Ascending aorta (tissue), 2 donors: Measurements from ENCODE around the gene KCNK1. TPM values are rescaled to one million over a fixed set of nuclear protein-coding genes. Genes with fewer than 3 reads are reported as not detected.

Experiments
- DNase-seq, 2 donors: peaks; one replicate each; pipeline ENCODE4 v3.0.0-alpha.2; 2019; ENCODE audit warnings: low spot score in 2 of 2
- H3K27ac ChIP-seq, 2 donors: fragments of 200-600 bp; sonication (generic); one replicate each; pipeline ENCODE4 v1.5.1; 2016 to 2017; ENCODE audit warnings: mild to moderate bottlenecking in 1 of 2
- H3K27me3 ChIP-seq: fragments of 200-600 bp; sonication (generic); one replicate; pipeline ENCODE4 v1.5.1; 2017
- H3K36me3 ChIP-seq, 2 donors: fragments of 200-600 bp; sonication (generic); one replicate each; pipeline ENCODE4 v1.5.1; 2016
- H3K4me1 ChIP-seq, 2 donors: fragments of 200-600 bp; sonication (generic); one replicate each; pipeline ENCODE4 v1.5.1; 2016 to 2017; ENCODE audit warnings: mild to moderate bottlenecking in 1 of 2
- H3K4me3 ChIP-seq, 2 donors: fragments of 200-600 bp; sonication (generic); one replicate each; pipeline ENCODE4 v1.5.1; 2016 to 2017; ENCODE audit warnings: mild to moderate bottlenecking in 1 of 2
- H3K9me3 ChIP-seq, 2 donors: fragments of 200-600 bp; sonication (generic); one replicate each; pipeline ENCODE4 v1.5.1; 2016
- intact Hi-C: fragments of 100-400 bp; cut with DNase I; formaldehyde crosslinking; loops from one replicate; pipeline ENCODE4 v1.15.1; 2023
- total RNA-seq: library from RNA; depleted of rRNA; stranded (reverse); fragments of >200 nt; gene quantifications from one replicate; pipeline ENCODE4 v1.1.0, GENCODE V29; 2016
- TF ChIP-seq, protein P1 (sequence below), 3 experiments: fragments of 200-600 bp in 2 of 3; fragments of 450-650 bp in 1 of 3; sonication (generic) in 2 of 3; IDR thresholded peaks; one replicate each; pipeline ENCODE4 v1.5.1; 2016 to 2019; ENCODE audit warnings: antibody characterized with exemption in 3 of 3, mild to moderate bottlenecking in 1 of 3, moderate library complexity in 1 of 3

Gene KCNK1
- total RNA-seq, 1 donor from 2014 or later = 1.4 TPM

DNA sequence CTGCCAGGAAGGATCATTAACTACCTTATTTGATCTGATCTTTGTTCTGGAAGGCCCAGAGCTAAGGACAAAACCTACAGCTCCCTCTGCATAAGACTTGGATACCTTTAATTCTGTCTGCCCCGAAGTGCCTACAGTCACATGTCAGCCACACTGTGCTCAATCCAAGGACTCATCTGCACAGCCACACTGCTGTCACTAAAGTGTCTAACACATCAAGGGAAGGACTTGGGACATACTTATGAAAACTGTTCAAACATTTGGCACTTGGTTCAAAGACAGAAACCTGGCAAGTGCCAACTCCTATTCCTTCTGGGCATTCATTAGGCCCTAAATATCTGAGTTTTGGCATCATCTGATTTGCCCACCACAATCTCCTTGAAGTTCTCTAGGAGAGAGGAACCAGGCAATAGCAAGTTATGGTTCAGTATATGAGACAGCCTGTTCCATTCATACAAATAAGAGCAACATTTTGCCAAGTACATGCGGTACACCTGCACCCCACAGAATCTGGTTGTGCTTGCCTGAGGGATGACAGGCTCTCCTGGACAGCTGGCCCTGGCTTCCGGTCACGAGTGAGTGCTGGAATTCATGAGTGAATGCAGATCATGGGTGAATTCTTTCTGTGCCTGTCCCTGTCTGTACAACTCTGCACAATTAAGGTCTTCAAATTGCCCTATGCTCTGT, 105.9 kb downstream of the KCNK1 start:
- no peaks in the 10 kb centered on the region for H3K9me3 ChIP-seq
- DNase-seq = no peak
- no peak overlapping the region for H3K4me3 ChIP-seq
- H3K4me1 ChIP-seq = no peaks in the 10 kb centered on the region
- intact Hi-C loops = no loop called here
- TF ChIP-seq, protein P1, sequence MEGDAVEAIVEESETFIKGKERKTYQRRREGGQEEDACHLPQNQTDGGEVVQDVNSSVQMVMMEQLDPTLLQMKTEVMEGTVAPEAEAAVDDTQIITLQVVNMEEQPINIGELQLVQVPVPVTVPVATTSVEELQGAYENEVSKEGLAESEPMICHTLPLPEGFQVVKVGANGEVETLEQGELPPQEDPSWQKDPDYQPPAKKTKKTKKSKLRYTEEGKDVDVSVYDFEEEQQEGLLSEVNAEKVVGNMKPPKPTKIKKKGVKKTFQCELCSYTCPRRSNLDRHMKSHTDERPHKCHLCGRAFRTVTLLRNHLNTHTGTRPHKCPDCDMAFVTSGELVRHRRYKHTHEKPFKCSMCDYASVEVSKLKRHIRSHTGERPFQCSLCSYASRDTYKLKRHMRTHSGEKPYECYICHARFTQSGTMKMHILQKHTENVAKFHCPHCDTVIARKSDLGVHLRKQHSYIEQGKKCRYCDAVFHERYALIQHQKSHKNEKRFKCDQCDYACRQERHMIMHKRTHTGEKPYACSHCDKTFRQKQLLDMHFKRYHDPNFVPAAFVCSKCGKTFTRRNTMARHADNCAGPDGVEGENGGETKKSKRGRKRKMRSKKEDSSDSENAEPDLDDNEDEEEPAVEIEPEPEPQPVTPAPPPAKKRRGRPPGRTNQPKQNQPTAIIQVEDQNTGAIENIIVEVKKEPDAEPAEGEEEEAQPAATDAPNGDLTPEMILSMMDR (IDR thresholded peaks at IDR 0.05) = no peak
- H3K27ac ChIP-seq = no peak overlapping the region
- H3K36me3 ChIP-seq = no peaks in the 10 kb centered on the region
- no peaks in the 10 kb centered on the region for H3K27me3 ChIP-seq

DNA sequence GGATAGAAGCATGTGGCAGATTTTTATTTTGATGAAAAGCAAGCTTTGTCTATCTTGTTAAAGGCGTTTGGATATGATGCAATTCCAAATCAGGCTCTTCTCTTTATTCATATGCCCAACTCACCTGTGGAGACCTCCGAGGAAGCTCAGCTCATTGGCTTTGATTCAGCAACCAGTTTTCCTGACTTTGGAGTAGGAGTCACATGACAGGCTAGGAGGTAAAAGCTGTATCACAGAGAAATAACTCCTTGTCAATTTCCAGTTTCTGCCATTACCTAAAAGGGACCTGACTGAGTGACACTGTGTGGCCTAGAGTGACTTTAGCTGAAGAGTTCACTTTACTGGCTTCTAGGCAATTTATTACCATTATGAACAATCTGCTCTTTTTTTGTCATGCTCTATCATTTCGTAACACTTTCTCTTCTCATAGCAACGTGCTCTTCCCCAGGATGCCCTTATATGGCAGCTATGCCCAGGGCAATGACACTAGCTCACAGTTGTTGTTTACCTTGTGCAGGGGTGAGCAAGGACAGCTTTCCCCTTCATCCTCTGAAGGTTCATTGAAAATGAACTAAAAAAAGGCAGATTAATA, 107.2 kb downstream of the KCNK1 start:
- Histone ChIP-seq H3K4me1 (no peaks in the 10 kb centered on the region), H3K36me3 (no peaks in the 10 kb centered on the region), H3K4me3 (no peak overlapping the region), H3K27ac (no peak overlapping the region), H3K9me3 (no peaks in the 10 kb centered on the region), H3K27me3 (no peaks in the 10 kb centered on the region)
- intact Hi-C loops = no loop called here
- DNase-seq = no peak
- TF ChIP-seq, protein P1 (IDR thresholded peaks at IDR 0.05) = no peak
